CD4-positive, alpha-beta T cell treated with Interferon gamma for 1 hour (primary cell): ENCODE measurements around the gene TLR3.
A peak's percentile ranks its signal among the peaks of the same experiment; 100 is the strongest.
"Not testable (repeated sequence)": the region's sequence is repeated elsewhere in the genome, so short reads cannot be mapped to it uniquely, and the experiment has no call there.

Experiments used
- DNase-seq: peaks from one replicate; pipeline ENCODE4 v3.0.0-alpha.2; 2020

The TLR3 gene

GRCh38 chr4:186050135-186050534, 18.8 kb upstream of the TLR3 start:
- not testable (repeated sequence) for DNase-seq

- no peak for DNase-seq
These were observed 17.9 kb upstream of the TLR3 start for GRCh38 chr4:186051096-186051495.

GRCh38 chr4:186058253-186058979, 10.5 kb upstream of the TLR3 start:
- peak; percentile 8 for DNase-seq

GRCh38 chr4:186058980-186059316, 10.0 kb upstream of the TLR3 start:
- DNase-seq, result no peak

GRCh38 chr4:186061921-186062320, 7.0 kb upstream of the TLR3 start:
- no peak for DNase-seq

- DNase-seq, result peak; percentile 40
These were observed 1.1 kb upstream of the TLR3 start for GRCh38 chr4:186067757-186068385.

GRCh38 chr4:186069729-186070128, 773 bp downstream of the TLR3 start:
- DNase-seq, result no peak

- no peak for DNase-seq
These were observed 3.6 kb downstream of the TLR3 start for GRCh38 chr4:186072516-186072915.

- DNase-seq, result no peak
These were observed 5.2 kb downstream of the TLR3 start for GRCh38 chr4:186074189-186074588.

- DNase-seq, result no peak
These were observed 10.2 kb downstream of the TLR3 start for GRCh38 chr4:186078981-186079638.

- DNase-seq, result no peak
These were observed 10.7 kb downstream of the TLR3 start for GRCh38 chr4:186079694-186080093.

GRCh38 chr4:186081202-186081807, 12.3 kb downstream of the TLR3 start:
- DNase-seq, result no peak

- no peak for DNase-seq
These were observed 13.3 kb downstream of the TLR3 start for GRCh38 chr4:186082221-186082620.

- DNase-seq, result no peak
These were observed 19.6 kb downstream of the TLR3 start for GRCh38 chr4:186088523-186088922.

- DNase-seq, result no peak
These were observed 23.3 kb downstream of the TLR3 start for GRCh38 chr4:186092296-186092695.

GRCh38 chr4:186095406-186095805, 26.4 kb downstream of the TLR3 start:
- no peak for DNase-seq

- no peak for DNase-seq
These were observed 27.8 kb downstream of the TLR3 start for GRCh38 chr4:186096681-186097165.

GRCh38 chr4:186097386-186097785, 28.4 kb downstream of the TLR3 start:
- no peak for DNase-seq

- DNase-seq, result no peak
These were observed 34.0 kb downstream of the TLR3 start for GRCh38 chr4:186102931-186103330.

- DNase-seq, result peak; percentile 31
These were observed 35.3 kb downstream of the TLR3 start, which contains the start of gene FAM149A for GRCh38 chr4:186104114-186104889. TSS of gene FAM149A (plus strand) at chr4:186104704.

GRCh38 chr4:186104890-186105646, 36.1 kb downstream of the TLR3 start:
- DNase-seq, result no peak
